Eye (tissue), 1 donor: Measurements from ENCODE around the gene ZNF398.
"Not testable (repeated sequence)": the region's sequence is repeated elsewhere in the genome, so short reads cannot be mapped to it uniquely, and the experiment has no call there.

ENCODE experiments used
- DNase-seq: peaks from one replicate; pipeline ENCODE4 v3.0.0-alpha.2; 2015

Gene ZNF398, protein sequence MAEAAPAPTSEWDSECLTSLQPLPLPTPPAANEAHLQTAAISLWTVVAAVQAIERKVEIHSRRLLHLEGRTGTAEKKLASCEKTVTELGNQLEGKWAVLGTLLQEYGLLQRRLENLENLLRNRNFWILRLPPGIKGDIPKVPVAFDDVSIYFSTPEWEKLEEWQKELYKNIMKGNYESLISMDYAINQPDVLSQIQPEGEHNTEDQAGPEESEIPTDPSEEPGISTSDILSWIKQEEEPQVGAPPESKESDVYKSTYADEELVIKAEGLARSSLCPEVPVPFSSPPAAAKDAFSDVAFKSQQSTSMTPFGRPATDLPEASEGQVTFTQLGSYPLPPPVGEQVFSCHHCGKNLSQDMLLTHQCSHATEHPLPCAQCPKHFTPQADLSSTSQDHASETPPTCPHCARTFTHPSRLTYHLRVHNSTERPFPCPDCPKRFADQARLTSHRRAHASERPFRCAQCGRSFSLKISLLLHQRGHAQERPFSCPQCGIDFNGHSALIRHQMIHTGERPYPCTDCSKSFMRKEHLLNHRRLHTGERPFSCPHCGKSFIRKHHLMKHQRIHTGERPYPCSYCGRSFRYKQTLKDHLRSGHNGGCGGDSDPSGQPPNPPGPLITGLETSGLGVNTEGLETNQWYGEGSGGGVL

DNA sequence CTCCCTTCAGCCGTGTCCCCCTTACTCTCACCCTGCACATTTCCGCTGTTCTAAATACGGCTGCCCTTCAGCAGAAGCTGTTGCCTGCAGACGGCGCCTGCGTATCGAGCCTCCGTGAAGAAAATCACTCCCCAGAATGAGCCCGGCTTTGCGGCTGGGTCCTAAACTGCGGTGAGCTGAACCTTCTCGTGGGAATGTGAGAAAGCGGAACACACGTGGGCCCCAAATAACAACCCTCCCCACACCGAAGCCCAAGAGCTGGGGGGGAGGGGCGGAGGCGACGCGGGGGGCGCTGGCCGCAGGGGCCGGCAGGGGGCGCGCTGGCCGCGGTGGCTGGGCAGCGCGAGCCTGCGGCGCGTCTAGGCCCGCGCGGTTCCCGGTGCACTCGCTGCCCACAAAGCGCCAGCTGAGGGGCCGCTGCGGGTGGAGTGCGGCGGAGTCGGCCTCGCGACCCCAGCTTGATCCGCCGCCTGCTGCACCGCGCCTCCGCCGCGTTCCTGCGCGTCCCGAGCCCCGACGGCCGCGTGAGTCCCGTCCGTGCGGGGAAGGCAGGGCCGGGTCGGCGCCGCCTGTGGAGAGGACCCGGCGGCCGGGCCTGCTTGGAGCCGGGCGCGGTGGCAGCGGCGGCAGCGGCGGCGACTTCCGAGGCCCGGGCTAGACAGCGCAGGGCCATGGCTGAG, at the start of gene ZNF398:
Gene ZNF398 (plus strand): TSS at position 382 of the 680 bp plus-strand sequence. CDS start 290 bp downstream, at position 672.
- peak; percentile 94 for DNase-seq

GRCh38 chr7:149099058-149099457, 48.2 kb upstream of the ZNF398 start:
- no peak for DNase-seq

GRCh38 chr7:149100821-149101220, 46.4 kb upstream of the ZNF398 start:
- DNase-seq = no peak

DNA sequence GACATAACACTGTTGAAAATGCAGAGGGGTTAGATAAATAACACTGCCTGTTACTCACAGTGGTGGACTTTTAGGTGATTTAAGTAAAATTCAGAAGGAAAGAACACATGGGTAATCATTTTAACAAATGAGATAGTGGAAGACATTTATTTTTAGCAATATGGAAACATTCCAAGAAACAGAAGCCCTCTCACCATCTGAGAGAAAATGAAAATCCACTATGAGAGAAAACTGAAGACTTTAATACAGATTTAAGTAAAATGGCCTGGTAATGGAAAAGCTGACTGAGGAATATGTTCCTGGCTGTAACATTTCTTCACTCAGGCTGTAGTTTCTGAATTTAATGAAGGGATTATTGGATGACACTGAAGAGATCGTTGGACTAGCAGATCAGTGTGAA, 44.6 kb upstream of the ZNF398 start:
- no peak for DNase-seq

DNA sequence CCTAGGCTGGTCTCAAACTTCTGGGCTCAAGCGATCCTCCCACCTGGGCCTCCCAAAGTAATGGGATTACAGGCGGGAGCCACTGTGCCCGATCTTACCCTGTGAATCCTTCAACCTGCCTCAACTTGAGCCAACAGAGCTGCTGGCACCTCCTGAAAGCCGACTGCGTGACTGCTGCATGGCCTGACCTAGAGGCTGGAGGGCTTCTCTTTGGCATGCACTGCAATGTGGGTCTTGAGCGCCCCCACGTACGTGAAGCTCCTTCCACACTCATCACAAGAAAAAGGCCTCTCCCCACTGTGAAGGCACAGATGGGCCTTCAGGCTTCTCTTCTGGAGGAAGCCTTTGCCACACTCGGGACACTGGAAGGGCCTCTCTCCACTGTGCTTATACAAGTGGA, 43.8 kb upstream of the ZNF398 start:
- DNase-seq = no peak

DNA sequence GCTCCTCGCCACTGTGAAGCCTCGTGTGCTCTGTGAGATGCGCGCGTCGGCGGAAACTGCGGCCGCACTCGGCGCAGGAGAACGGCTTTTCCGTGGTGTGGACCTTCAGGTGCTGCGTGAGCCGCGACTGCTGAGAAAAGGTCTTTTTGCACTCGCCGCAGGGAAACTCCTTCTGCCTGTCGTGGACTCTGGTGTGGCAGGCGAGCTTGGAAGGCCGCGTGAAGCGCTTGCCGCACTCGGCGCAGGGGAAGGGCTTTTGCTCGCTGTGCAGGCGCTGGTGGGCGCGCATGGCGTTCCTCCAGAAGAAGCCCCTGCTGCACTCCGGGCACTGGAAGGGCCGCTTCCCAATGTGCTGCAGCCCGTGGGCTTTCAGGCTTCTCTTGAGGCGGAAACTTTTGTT, 43.0 kb upstream of the ZNF398 start:
- DNase-seq = no peak

GRCh38 chr7:149104749-149105148, 42.5 kb upstream of the ZNF398 start:
- DNase-seq = no peak

DNA sequence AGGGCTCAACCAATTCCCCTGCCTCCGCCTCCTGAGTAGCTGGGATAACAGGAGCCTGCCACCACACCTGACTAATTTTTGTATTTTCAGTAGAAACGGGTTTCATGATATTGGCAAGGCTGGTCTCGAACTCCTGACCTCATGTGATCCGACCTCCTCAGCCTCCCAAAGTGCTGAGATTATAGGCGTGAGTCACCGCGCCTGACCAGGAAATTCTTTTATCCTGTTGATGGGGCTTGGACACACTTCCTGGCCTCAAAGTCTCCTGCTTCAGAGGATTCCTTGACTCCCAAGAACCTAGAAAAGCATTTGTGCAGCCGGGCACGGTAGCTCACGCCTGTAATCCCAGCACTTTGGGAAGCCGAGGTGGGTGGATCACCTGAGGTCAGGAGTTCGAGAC, 37.3 kb upstream of the ZNF398 start:
- no peak for DNase-seq

GRCh38 chr7:149125189-149125862, 21.9 kb upstream of the ZNF398 start:
- peak; percentile 1 for DNase-seq

DNA sequence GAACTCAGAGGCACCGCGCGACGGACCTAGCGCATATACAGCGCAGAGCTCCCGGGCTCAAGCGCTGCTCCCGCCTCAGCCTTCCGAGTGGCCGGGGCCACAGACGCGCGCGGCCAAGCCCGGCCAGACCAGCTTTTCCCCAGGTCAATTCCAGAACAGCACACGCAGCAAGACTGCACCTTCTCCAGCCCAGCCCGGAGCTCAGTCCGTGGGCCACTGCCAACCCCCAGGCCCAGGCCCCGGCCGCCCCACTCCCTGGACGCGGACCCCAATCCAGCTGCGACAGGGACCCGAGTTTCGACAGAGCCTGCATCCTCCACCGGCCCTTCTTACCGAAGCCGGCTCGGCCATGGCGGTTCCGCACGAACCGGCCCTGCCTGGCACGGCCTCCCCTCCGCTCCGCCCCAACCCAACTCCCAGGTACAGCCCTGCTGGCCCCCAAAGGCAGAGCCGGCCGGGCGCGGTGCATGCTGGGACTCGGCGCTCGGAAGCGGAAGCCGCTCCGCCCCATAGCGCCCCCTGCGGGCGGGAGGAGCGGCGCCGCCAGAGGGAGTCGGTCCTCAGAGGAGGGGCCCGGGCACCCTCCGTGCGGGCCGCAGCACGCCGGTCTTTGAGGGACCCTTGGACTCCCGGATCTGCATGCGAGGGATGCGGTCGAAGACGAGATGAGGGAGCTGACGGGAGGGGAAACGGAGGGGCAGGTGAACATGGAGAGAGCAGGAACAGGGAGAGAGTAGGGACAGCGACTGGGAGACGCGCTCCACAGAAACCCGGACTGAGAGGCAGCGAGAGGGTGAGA, 21.2 kb upstream of the ZNF398 start, which contains the start of gene ZNF425:
Gene ZNF425 (minus strand): TSS at position 462 of the 799 bp plus-strand sequence. CDS start 111 bp downstream, at position 351.
- DNase-seq = peak; percentile 98

DNA sequence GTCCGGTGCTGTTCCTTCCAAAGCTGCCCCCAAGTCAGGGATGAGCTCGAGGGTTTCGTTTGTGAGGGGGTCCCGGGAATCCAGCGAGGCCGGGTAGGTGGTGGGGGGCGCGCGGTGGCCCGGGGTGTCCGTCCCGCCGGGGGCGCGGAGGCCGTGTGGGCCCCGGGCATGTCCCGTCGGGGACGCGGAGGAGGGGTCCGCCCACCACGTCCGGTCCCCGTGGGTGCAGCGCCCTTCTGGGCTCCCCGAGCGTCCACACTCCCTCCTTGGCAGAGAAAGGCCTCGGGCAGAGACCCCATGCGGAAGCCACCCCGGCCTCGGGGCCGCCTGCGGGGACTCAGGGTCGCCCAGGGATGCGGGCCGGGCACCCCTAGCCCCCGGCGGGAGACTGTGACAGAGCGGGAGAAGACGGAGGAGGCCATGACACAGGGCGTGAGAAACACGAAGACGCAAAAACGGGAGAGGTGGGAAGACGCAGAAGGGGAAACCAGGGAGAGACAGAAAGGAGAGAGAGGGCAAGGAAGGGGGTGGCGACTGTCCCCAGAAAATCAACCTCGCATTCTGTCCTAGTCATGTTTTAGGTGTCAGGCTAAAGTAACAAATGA, 20.5 kb upstream of the ZNF398 start:
- DNase-seq = peak; percentile 87

DNA sequence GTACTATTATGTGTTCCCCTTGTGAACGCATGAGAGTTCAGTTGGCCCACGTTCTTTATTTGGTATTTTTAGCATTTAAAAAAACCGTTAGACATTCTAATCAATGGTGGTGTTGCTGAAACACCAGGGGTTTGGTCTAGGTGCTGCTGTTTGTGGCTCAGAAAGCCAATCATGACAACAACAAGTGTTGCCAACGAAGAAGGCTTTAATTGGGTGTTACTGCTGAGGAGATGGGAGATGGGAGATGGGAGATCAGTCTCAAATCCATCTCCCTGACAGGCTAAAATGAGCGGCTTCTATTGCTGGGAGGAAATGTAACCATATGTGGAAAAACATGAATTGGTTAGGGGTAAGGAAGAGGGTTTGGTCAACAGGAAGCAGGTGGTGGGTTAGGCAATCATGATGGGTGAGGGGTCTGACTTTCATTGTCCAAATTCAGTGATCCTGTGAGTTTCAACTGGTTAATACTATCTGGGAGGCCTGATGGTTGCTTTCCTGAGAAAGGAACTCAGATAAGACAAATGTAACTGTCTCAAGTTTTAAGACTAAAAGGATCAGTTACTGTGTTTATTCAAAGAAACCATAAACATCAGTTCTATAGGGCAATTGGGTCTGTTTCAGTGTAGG, 16.6 kb upstream of the ZNF398 start:
- no peak for DNase-seq

DNA sequence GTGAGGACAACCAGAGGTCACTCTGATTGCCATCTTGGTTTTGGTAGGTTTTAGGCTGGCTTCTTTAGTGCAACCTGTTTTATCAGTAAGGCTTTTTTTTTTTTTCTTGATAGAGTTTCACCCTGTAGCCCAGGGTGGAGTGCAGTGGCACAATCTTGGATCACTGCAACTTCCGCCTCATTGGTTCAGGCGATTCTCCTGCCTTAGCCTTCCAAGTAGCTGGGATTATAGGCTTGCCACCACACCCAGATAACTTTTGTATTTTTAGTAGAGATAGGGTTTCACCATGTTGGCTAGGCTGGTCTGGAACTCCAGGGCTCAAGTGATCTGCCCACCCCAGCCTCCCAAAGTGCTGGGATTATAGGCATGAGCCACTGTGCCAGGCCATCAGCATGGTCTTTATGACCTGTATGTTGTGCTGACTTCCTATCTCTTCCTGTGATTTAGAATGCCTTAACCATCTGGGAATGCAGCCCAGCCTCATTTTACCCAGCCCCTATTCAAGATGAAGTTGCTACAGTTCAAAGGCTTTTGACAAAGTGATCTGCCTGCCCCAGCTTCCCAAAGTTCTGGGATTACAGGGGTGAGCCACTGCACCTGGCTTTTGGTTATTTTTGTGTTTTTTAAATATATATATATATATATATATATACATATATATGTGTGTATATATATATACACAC, 14.1 kb upstream of the ZNF398 start:
- no peak for DNase-seq

- no peak for DNase-seq
These were observed 11.1 kb upstream of the ZNF398 start for GRCh38 chr7:149136118-149136517.

DNA sequence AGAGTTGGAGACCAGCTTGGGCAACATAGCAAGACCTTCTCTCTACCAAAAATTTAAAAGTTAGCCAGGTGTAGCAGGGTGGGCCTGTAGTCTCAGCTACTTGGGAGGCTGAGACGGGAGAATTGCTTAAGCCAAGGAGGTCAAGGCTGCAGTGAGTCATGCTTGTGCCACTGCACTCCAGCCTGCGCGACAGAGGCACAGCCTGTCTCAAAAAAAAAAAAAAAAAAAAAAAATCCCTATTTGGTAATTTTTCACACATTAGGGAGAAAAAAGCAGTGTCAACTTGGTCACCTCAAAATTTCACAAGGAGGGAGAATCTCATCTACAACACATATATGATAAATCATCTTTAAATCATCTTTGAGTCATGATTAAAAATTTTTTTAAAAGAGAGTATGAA, 6.4 kb upstream of the ZNF398 start:
- no peak for DNase-seq

DNA sequence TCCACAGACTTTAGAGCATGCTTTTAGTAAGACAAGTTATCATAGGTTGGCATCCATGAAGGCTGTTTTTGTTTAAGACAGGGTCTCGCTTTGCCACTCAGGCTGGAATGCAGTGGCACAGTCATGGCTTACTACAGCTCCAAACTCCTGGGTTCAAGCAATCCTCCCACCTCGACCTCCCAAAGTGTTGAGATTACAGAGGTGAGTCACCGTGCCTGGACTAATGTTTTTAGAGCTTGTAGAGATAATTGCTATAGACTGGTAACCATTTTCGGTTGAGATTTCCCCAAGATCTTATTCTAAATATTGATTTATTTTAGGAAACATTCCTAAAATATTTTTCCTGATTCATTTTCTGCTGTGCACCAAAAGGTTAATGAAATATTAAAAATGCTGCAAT, 5.4 kb upstream of the ZNF398 start:
- DNase-seq = no peak

GRCh38 chr7:149144436-149144922, 2.8 kb upstream of the ZNF398 start:
- not testable (repeated sequence) for DNase-seq

DNA sequence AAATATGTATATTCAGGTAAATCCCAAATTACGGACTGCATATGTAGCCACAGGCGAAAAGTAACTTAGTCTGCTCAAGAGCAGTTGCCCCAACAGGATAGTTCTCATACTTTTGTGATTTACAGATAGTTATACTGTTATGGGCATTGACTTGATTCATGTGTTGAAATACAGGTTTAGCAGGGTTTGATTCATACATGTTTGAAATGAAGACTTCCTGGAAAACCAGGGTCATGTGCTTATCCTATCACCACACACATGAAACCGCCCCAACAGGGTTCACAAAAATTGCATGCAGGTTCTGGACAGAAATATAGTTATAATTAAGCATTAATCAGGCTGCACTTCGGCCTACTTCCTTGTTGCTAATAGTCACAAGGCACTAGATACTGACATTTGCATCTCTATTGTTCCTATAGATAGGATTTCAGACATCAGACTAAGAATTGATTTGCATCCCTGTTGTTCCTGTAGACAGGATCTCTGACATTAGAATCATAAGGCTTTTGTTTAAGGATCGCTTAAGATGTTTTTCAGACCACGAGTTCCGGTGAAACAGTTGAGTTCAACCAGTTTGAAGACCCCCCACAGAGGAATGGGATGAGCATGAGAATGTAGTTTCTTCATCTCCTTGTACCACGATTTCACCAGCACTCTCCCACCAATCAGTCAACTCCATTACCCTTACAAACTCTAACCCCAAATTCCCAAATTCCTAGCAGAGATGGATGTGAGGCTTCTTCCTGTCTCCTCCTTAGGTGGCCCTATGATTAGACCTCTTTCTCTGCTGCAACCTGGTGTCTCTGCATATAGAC, 2.0 kb upstream of the ZNF398 start:
- DNase-seq = peak; percentile 29
